ENCODE measurements around the gene POLG2.

GRCh38 chr17:64500487-64500859 is 3.6 kb upstream of the POLG2 start:
- TF ChIP-seq CTCF (IDR thresholded peaks at IDR 0.05) (no peak), POLR2A (IDR thresholded peaks at IDR 0.05) (no peak)
